ENCODE results near the gene FREM1.

- TF ChIP-seq EP300 (IDR thresholded peaks at IDR 0.05) = no peak
- no peak for TF ChIP-seq POLR2A (IDR thresholded peaks at IDR 0.05)
Observed at GRCh38 chr9:14889451-14889850, 20.8 kb downstream of the FREM1 start.

Data from tibial nerve (tissue), 3 donors.